RWPE1 (cell line): ENCODE data around the gene OTX2.

Source experiments
- CTCF ChIA-PET: fragments of 350-600 bp; sonication (Branson Sonifier 250); formaldehyde crosslinking; extraction: SDS; loops from one replicate; lab custom pipeline; 2021; lab: Yijun Ruan, JAX
- POLR2A ChIA-PET: fragments of 400-600 bp; formaldehyde crosslinking; extraction: SDS; loops from one replicate; lab custom pipeline; 2020; ENCODE audit warnings: antibody characterized with exemption; ENCODE audit not compliant: low non-redundant PET; lab: Yijun Ruan, JAX
- DNase-seq: peaks from one replicate; pipeline ENCODE4 v3.0.0; 2012; ENCODE audit warnings: low spot score
- H3K27ac ChIP-seq: fragments of 450-650 bp; 2 replicates; pipeline ENCODE4 v1.5.1; 2017
- CTCF ChIP-seq: fragments of 450-650 bp; conservative IDR thresholded peaks from 2 replicates; pipeline ENCODE4 v1.5.1; 2017; ENCODE audit warnings: low read depth, mild to moderate bottlenecking

Gene OTX2

GRCh38 chr14:56808383-56809269 is 1.7 kb downstream of the OTX2 start:
- no peak for DNase-seq
- no peak overlapping the region for H3K27ac ChIP-seq
- no peak for TF ChIP-seq CTCF
- ChIA-PET POLR2A (no interaction called here), CTCF (no interaction called here)

- no peak for TF ChIP-seq CTCF
- POLR2A ChIA-PET = no interaction called here
- H3K27ac ChIP-seq = no peak overlapping the region
- no peak for DNase-seq
- CTCF ChIA-PET = no interaction called here
Measured at GRCh38 chr14:56808110-56808382, 2.2 kb downstream of the OTX2 start.

- DNase-seq = no peak
- TF ChIP-seq CTCF = no peak
- H3K27ac ChIP-seq = no peak overlapping the region
- ChIA-PET POLR2A (no interaction called here), CTCF (no interaction called here)
Measured at GRCh38 chr14:56807386-56808109, 2.7 kb downstream of the OTX2 start.

- no peak overlapping the region for H3K27ac ChIP-seq
- no peak for DNase-seq
- POLR2A ChIA-PET = no interaction called here
- CTCF ChIA-PET = no interaction called here
- no peak for TF ChIP-seq CTCF
Measured at GRCh38 chr14:56806760-56807159, 3.5 kb downstream of the OTX2 start.

GRCh38 chr14:56805992-56806727 is 4.1 kb downstream of the OTX2 start:
- no peak for DNase-seq
- POLR2A ChIA-PET = no interaction called here
- H3K27ac ChIP-seq = no peak overlapping the region
- CTCF ChIA-PET = no interaction called here
- no peak for TF ChIP-seq CTCF

GRCh38 chr14:56805201-56805991 is 4.9 kb downstream of the OTX2 start:
- DNase-seq = no peak
- CTCF ChIA-PET = no interaction called here
- no peak for TF ChIP-seq CTCF
- POLR2A ChIA-PET = no interaction called here
- no peak overlapping the region for H3K27ac ChIP-seq
